ENCODE measurements around the gene EYA2.

Gene EYA2

DNA sequence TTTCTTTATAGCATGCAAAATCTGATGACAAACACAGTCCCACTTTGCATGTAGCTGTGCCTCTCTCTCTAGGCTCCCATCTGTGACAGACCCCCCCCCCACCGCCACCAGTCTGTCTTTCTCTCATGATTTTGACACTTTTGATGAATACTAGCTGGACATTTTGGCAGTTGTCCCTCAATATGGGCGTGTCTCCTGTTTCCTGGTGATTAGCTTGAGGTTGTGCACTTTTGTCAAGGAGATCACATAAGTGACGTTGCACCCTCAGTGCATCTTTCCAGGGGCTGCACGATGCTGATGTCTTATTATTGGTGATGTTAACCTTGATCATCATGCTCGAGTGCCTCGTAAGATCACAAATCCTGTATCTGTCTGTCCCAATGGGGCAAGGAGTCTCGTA lies 155.1 kb downstream of the EYA2 start:
- H3K27me3 ChIP-seq (ENCODE audit: insufficient read depth, insufficient read length), result no peaks in the 10 kb centered on the region

DNA sequence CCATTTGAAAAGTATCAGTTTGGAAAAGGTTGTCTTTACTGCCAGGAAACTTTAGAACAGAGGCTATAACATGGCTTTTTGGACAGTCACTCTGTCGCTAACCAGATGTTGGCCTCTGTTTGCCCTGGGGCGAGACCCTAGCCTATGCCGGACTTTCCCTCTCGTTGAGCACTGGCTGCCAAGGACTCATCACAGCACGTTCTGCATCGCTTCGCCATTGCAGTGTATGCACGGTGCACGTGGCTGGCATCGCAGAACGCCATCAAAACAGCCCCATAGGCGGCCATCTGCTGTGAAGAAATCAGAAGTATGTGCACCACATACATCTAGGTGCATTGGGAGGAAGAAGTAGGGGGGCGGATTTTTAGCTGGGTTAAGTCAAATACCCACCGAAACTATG lies 156.4 kb downstream of the EYA2 start:
- TF ChIP-seq ZNF274 (IDR thresholded peaks at IDR 0.05; ENCODE audit: low read depth, low read length), result no peak
- no peak for TF ChIP-seq SUZ12 (IDR thresholded peaks at IDR 0.05; ENCODE audit: extremely low read depth, insufficient read depth, insufficient read length)
- no peak for TF ChIP-seq YY1 (IDR thresholded peaks at IDR 0.05; ENCODE audit: insufficient read depth, insufficient read length)
- no peak overlapping the region for H3K9ac ChIP-seq (ENCODE audit: insufficient read length, low read depth)
- no peaks in the 10 kb centered on the region; the same call in 1 of the 2 replicates for H3K9me3 ChIP-seq (ENCODE audit: insufficient read depth, low read length)
- no peak overlapping the region for H3K4me3 ChIP-seq (ENCODE audit: insufficient read length, low read depth)
- H3K4me1 ChIP-seq (ENCODE audit: insufficient read depth, insufficient read length), result no peaks in the 10 kb centered on the region
- no peak for DNase-seq (ENCODE audit: low read depth, low spot score)
- H3K27me3 ChIP-seq (ENCODE audit: insufficient read depth, insufficient read length), result no peaks in the 10 kb centered on the region
- H3K36me3 ChIP-seq (ENCODE audit: insufficient read depth, insufficient read length, low read length), result no peaks in the 10 kb centered on the region

More for the DNA sequence above, 155.1 kb downstream of the EYA2 start:
- Histone ChIP-seq H3K9me3 (ENCODE audit: insufficient read depth, low read length) (peaks cover 7% of the 10 kb centered on the region; the same call in 1 of the 2 replicates), H3K36me3 (ENCODE audit: insufficient read depth, insufficient read length, low read length) (no peaks in the 10 kb centered on the region), H3K9ac (ENCODE audit: insufficient read length, low read depth) (no peak overlapping the region), H3K4me3 (ENCODE audit: insufficient read length, low read depth) (no peak overlapping the region), H3K4me1 (ENCODE audit: insufficient read depth, insufficient read length) (no peaks in the 10 kb centered on the region)
- TF ChIP-seq SUZ12 (IDR thresholded peaks at IDR 0.05; ENCODE audit: extremely low read depth, insufficient read depth, insufficient read length) (no peak), YY1 (IDR thresholded peaks at IDR 0.05; ENCODE audit: insufficient read depth, insufficient read length) (no peak), ZNF274 (IDR thresholded peaks at IDR 0.05; ENCODE audit: low read depth, low read length) (no peak)
- no peak for DNase-seq (ENCODE audit: low read depth, low spot score)

DNA sequence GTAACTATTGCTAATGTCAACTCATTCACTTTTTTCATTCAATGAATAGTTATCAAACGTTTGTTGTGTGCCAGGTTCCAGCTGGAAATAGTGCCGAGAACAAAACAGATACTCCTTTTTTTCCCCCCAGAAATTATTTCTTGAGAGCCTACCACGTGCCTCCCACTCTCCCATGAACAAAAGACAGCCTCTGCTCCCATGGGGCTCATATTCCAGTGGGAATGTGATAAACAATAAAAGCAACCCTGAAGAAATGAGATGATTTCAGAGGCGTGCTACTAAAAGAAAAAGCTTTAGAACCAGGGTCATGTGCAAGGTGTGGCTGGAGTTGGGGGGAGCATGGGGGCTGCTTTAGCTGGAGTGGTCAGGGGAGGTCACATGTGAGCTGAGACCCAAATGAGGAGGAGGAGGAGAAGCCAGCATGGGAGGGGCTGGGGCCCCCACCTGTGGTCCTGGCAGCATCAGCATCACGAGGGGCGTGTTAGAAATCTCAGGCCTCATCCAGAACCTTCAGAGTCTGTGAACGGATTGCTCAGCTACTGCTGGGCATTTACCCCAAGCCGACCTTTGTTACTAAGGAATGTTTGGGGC lies 157.4 kb downstream of the EYA2 start:
- Histone ChIP-seq H3K4me1 (ENCODE audit: insufficient read depth, insufficient read length) (no peaks in the 10 kb centered on the region), H3K9me3 (ENCODE audit: insufficient read depth, low read length) (no peaks in the 10 kb centered on the region), H3K4me3 (ENCODE audit: insufficient read length, low read depth) (no peak overlapping the region), H3K36me3 (ENCODE audit: insufficient read depth, insufficient read length, low read length) (no peaks in the 10 kb centered on the region), H3K27me3 (ENCODE audit: insufficient read depth, insufficient read length) (no peaks in the 10 kb centered on the region), H3K9ac (ENCODE audit: insufficient read length, low read depth) (no peak overlapping the region)
- no peak for DNase-seq (ENCODE audit: low read depth, low spot score)
- no peak for TF ChIP-seq YY1 (IDR thresholded peaks at IDR 0.05; ENCODE audit: insufficient read depth, insufficient read length)
- no peak for TF ChIP-seq ZNF274 (IDR thresholded peaks at IDR 0.05; ENCODE audit: low read depth, low read length)
- TF ChIP-seq SUZ12 (IDR thresholded peaks at IDR 0.05; ENCODE audit: extremely low read depth, insufficient read depth, insufficient read length), result no peak

DNA sequence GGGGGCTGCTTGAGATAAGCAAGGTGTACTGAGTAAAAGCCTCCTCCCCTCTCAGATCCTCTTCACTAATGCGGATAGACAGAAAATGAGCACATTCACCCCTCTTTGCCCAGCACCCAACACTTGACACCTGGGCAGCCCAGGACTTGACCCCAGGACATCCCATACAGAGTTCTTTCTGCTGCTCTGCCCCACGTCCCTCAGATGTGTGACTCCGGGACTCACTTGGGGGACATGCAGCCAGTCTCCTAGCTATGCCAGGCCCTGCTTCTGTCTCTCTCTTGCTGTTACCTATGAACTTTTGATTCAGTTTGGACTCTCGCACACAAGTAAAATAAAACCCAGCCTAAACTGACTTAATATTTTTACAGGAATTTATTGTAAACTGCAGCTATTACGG lies 159.9 kb downstream of the EYA2 start:
- H3K9me3 ChIP-seq (ENCODE audit: insufficient read depth, low read length), result no peaks in the 10 kb centered on the region
- H3K36me3 ChIP-seq (ENCODE audit: insufficient read depth, insufficient read length, low read length), result no peaks in the 10 kb centered on the region
- H3K4me1 ChIP-seq (ENCODE audit: insufficient read depth, insufficient read length), result no peaks in the 10 kb centered on the region
- TF ChIP-seq SUZ12 (IDR thresholded peaks at IDR 0.05; ENCODE audit: extremely low read depth, insufficient read depth, insufficient read length), result no peak
- no peak for TF ChIP-seq YY1 (IDR thresholded peaks at IDR 0.05; ENCODE audit: insufficient read depth, insufficient read length)
- DNase-seq (ENCODE audit: low read depth, low spot score), result no peak
- no peak overlapping the region for H3K9ac ChIP-seq (ENCODE audit: insufficient read length, low read depth)
- no peaks in the 10 kb centered on the region for H3K27me3 ChIP-seq (ENCODE audit: insufficient read depth, insufficient read length)
- H3K4me3 ChIP-seq (ENCODE audit: insufficient read length, low read depth), result no peak overlapping the region

DNA sequence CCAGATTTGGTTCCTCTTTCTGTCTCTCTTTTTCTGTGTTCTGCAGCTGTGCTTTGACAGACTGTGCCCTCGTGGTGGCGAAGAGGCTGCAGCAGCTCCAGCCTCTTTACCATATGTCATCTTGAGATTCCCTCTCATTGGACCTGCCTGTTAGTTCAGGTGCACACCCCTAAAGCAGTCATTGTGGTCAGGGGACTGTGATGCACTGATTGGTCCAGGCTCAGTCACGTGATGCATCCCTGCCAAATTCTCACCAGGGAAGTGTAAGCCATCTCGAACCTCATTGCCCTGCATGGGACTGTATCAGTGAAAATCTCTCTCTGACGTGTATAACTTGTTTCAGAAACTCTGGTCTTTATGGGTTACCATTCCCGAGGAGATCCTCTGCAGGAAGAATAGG lies 160.3 kb downstream of the EYA2 start:
- Histone ChIP-seq H3K9me3 (ENCODE audit: insufficient read depth, low read length) (no peaks in the 10 kb centered on the region), H3K36me3 (ENCODE audit: insufficient read depth, insufficient read length, low read length) (no peaks in the 10 kb centered on the region), H3K4me3 (ENCODE audit: insufficient read length, low read depth) (no peak overlapping the region), H3K27me3 (ENCODE audit: insufficient read depth, insufficient read length) (no peaks in the 10 kb centered on the region), H3K4me1 (ENCODE audit: insufficient read depth, insufficient read length) (no peaks in the 10 kb centered on the region), H3K9ac (ENCODE audit: insufficient read length, low read depth) (no peak overlapping the region)
- no peak for TF ChIP-seq YY1 (IDR thresholded peaks at IDR 0.05; ENCODE audit: insufficient read depth, insufficient read length)
- TF ChIP-seq ZNF274 (IDR thresholded peaks at IDR 0.05; ENCODE audit: low read depth, low read length), result no peak
- no peak for TF ChIP-seq SUZ12 (IDR thresholded peaks at IDR 0.05; ENCODE audit: extremely low read depth, insufficient read depth, insufficient read length)
- DNase-seq (ENCODE audit: low read depth, low spot score), result no peak

DNA sequence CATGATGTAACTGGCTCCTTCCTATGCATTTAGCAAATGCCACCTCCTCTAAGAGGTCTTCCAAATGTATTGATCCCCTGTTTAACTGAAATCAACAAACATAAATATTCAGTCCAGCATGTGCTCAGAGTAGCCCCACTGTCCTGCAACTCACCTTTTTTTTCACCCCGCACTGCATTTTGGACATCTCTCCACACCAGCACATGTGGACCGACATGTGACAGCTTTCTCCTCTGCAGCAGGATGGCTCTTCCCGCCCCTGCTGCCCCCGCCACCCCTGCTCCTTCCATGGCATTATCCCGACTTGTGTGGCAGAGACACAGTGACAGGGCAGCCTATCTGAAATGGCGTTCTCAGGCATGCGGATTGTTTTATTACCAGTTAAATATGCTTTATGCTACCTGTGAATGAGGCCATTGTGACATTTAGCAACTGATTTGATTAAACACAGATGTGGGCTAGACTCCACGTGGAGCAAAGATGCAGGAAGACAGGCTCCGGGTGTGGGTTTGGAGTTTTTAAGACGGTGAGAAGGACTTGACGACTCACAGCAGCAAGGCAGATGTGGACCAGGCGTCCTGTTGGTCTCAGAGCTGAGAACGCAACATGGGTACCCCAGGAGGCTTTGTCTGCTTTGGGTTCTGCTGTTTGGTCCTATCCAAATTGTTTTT lies 161.2 kb downstream of the EYA2 start:
- Histone ChIP-seq H3K4me1 (ENCODE audit: insufficient read depth, insufficient read length) (no peaks in the 10 kb centered on the region), H3K36me3 (ENCODE audit: insufficient read depth, insufficient read length, low read length) (no peaks in the 10 kb centered on the region), H3K4me3 (ENCODE audit: insufficient read length, low read depth) (no peak overlapping the region), H3K27me3 (ENCODE audit: insufficient read depth, insufficient read length) (no peaks in the 10 kb centered on the region), H3K9ac (ENCODE audit: insufficient read length, low read depth) (no peak overlapping the region), H3K9me3 (ENCODE audit: insufficient read depth, low read length) (no peaks in the 10 kb centered on the region)
- no peak for TF ChIP-seq ZNF274 (IDR thresholded peaks at IDR 0.05; ENCODE audit: low read depth, low read length)
- TF ChIP-seq SUZ12 (IDR thresholded peaks at IDR 0.05; ENCODE audit: extremely low read depth, insufficient read depth, insufficient read length), result no peak
- no peak for TF ChIP-seq YY1 (IDR thresholded peaks at IDR 0.05; ENCODE audit: insufficient read depth, insufficient read length)
- no peak for DNase-seq (ENCODE audit: low read depth, low spot score)

DNA sequence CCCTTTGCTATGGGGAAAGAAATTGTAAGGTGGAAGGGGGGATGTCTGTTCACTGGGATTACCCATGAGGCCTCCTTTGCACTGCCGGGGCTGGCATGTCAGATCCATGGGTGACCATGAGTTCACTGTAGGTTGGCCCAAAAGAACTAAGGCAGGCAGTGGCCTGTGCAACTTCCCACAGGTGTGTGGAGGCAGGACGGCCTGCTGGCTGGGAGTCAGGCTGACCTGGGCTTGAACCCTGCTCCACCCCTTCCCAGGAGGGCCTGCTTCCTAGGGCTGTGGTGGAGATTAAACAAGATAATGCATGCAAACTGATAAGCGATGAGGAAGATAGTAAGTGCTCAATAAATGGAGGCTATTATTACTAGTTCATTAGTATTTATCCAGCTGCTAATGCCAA lies 163.0 kb downstream of the EYA2 start:
- TF ChIP-seq YY1 (IDR thresholded peaks at IDR 0.05; ENCODE audit: insufficient read depth, insufficient read length), result no peak
- no peak for TF ChIP-seq SUZ12 (IDR thresholded peaks at IDR 0.05; ENCODE audit: extremely low read depth, insufficient read depth, insufficient read length)
- no peak for TF ChIP-seq ZNF274 (IDR thresholded peaks at IDR 0.05; ENCODE audit: low read depth, low read length)
- no peak for DNase-seq (ENCODE audit: low read depth, low spot score)
- H3K27me3 ChIP-seq (ENCODE audit: insufficient read depth, insufficient read length), result no peaks in the 10 kb centered on the region
- no peaks in the 10 kb centered on the region for H3K36me3 ChIP-seq (ENCODE audit: insufficient read depth, insufficient read length, low read length)
- no peak overlapping the region for H3K4me3 ChIP-seq (ENCODE audit: insufficient read length, low read depth)
- H3K9me3 ChIP-seq (ENCODE audit: insufficient read depth, low read length), result no peaks in the 10 kb centered on the region
- H3K9ac ChIP-seq (ENCODE audit: insufficient read length, low read depth), result no peak overlapping the region
- no peaks in the 10 kb centered on the region for H3K4me1 ChIP-seq (ENCODE audit: insufficient read depth, insufficient read length)
